Thymus (tissue), 11 donors: ENCODE results near the gene RBM38. TPM values are rescaled to one million over a fixed set of nuclear protein-coding genes. Genes with fewer than 3 reads are reported as not detected.

ENCODE experiments used
- DNase-seq, 9 donors: peaks; one replicate each; pipeline ENCODE4 v3.0.0-alpha.2; 2013; ENCODE audit warnings: low spot score in 9 of 9, low read depth in 6 of 9, missing footprints in 1 of 9
- H3K27ac ChIP-seq, 2 donors: one replicate each; pipeline ENCODE4 v1.5.1; 2013; ENCODE audit warnings: control low read depth in 1 of 2, low read depth in 1 of 2, low read length in 1 of 2, mild to moderate bottlenecking in 1 of 2, moderate library complexity in 1 of 2
- H3K27me3 ChIP-seq, 2 donors: one replicate each; pipeline ENCODE4 v1.5.1; 2013; ENCODE audit warnings: low read length in 1 of 2; ENCODE audit not compliant: control insufficient read depth in 2 of 2, insufficient read depth in 1 of 2
- H3K36me3 ChIP-seq, 2 donors: one replicate each; pipeline ENCODE4 v1.5.1; 2013; ENCODE audit warnings: low read length in 1 of 2, mild to moderate bottlenecking in 1 of 2, moderate library complexity in 1 of 2; ENCODE audit not compliant: control insufficient read depth in 2 of 2, insufficient read depth in 2 of 2
- H3K4me1 ChIP-seq, 2 donors: one replicate each; pipeline ENCODE4 v1.5.1; 2013; ENCODE audit warnings: low read length in 2 of 2; ENCODE audit not compliant: control insufficient read depth in 2 of 2, insufficient read depth in 2 of 2
- H3K4me3 ChIP-seq, 2 donors: one replicate each; pipeline ENCODE4 v1.5.1; 2013; ENCODE audit warnings: low read length in 2 of 2, control low read depth in 1 of 2, mild to moderate bottlenecking in 1 of 2
- H3K9me3 ChIP-seq, 2 donors: one replicate each; pipeline ENCODE4 v1.5.1; 2013; ENCODE audit warnings: low read length in 1 of 2, mild to moderate bottlenecking in 1 of 2; ENCODE audit not compliant: control insufficient read depth in 2 of 2, insufficient read depth in 1 of 2
- WGBS: extraction: QIAGEN DNeasy Blood & Tissue Kit; methylation state at CpG from one replicate; pipeline ENCODE4 v1.1.7; 2013; 5-methylcytosine and 5-hydroxymethylcytosine counted together
- polyA plus RNA-seq: library from polyadenylated mRNA; stranded (reverse); fragments of 200-250 nt; gene quantifications from one replicate; pipeline ENCODE4 v1.2.3, GENCODE V29; 2013
- total RNA-seq: library from RNA; stranded (reverse); fragments of 120-200 nt; gene quantifications from one replicate; pipeline ENCODE4 v1.2.4, GENCODE V29; 2013
- donor health status: healthy.

The RBM38 gene
- total and polyA plus RNA-seq, 2 donors = 49.2 to 84.6 TPM

DNA sequence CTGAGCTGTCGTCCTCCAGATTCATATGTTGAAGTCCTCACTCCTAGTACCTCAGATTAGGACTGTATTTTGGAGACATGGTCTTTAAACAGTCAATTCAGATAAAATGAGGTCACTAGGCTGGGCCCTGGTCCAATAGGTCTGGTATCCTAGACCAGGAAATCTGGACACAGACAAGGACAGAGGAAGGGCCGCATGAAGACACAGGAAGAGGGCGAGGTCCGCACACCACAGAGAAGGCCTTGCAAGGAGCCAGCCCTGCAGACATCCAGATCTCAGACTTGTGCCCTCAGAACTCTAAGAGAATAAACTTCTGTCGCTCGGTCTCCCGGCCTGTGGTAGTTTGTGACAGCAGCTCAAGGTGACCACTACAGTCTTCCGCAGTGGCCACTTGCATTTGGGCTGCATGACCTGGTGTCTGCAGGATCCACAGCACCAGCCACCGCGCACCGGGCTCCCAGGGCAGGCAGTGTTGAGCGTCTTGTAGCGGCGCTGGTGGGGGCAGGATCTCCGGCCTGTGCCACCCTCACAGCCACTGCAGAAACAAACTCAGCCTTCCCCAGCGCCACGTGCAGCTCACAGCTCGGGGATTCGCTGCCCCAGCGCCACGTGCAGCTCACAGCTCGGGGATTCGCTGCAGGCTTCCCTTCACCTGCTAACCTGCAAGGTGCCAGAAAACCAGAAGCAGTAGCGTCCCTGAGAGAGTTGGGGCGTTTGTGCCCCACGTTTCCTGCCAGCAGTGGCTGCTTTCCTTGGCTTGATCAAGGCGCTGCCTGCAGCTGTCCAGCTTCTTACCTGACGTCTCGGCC, 6.0 kb upstream of the RBM38 start:
- peaks cover 0 to 6% of the 10 kb centered on the region in 2 donors for H3K9me3 ChIP-seq
- peaks cover 9 to 21% of the 10 kb centered on the region in 2 donors for H3K36me3 ChIP-seq
- no peak overlapping the region for H3K27ac ChIP-seq
- H3K27me3 ChIP-seq = peaks cover 0 to 9% of the 10 kb centered on the region in 2 donors
- WGBS = 98% methylated on average over 29 of the region's 29 CpGs
- no peak overlapping the region for H3K4me3 ChIP-seq
- H3K4me1 ChIP-seq = peaks cover 10 to 23% of the 10 kb centered on the region in 2 donors
- DNase-seq = no peak

DNA sequence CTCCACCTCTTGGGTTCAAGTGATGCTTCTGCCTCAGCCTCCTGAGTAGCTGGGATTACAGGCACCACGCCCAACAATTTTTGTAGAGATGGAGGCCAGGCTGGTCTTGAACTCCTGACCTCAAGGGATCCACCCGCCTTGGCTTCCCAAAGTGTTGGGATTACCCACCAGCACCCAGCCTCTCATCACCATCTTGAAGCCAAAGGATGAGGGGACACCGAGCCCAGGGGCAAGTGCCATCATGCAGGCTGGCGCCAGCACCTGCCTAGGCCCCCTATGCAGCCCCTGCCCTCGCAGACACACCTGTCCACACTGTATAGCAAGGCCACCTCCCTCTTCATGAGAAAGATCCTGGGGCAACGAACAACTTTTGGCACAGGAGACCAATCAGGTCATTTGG, 5.3 kb upstream of the RBM38 start:
- Histone ChIP-seq H3K4me3 (no peak overlapping the region), H3K27ac (no peak overlapping the region), H3K27me3 (peaks cover 0 to 12% of the 10 kb centered on the region in 2 donors), H3K4me1 (peaks cover 17 to 24% of the 10 kb centered on the region in 2 donors), H3K9me3 (peaks cover 0 to 6% of the 10 kb centered on the region in 2 donors), H3K36me3 (peaks cover 3 to 15% of the 10 kb centered on the region in 2 donors)
- DNase-seq = no peak
- WGBS = 97% methylated on average over 6 of the region's 6 CpGs

DNA sequence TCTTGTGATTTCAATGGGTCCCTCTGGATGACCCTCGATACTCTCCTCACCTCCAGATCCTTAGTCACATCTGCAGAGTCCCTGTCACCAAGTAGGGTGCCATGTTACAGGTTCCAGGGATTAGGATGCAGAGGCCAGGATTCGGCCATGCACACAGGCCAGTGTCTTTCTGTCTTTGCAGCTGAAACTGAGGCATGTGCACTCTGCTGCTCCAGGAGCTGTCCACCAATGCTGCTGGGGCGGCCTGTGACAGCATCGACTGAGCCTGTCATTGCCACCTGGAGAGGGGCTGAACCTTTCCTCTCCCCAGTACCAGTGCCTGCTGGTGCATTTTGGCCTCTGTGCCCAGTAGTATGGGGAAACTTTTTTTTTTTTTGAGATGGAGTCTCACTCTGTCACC, 4.4 kb upstream of the RBM38 start:
- 98% methylated on average over 4 of the region's 4 CpGs for WGBS
- no peak overlapping the region for H3K27ac ChIP-seq
- H3K4me1 ChIP-seq = peaks cover 17 to 21% of the 10 kb centered on the region in 2 donors
- peaks cover 0 to 6% of the 10 kb centered on the region in 2 donors for H3K9me3 ChIP-seq
- DNase-seq = no peak
- H3K27me3 ChIP-seq = peaks cover 0 to 12% of the 10 kb centered on the region in 2 donors
- H3K4me3 ChIP-seq = no peak overlapping the region
- H3K36me3 ChIP-seq = peaks cover 0 to 15% of the 10 kb centered on the region in 2 donors

GRCh38 chr20:57387463-57387862, 3.7 kb upstream of the RBM38 start:
- no peak overlapping the region for H3K27ac ChIP-seq
- no peak overlapping the region for H3K4me3 ChIP-seq
- no peak for DNase-seq
- H3K36me3 ChIP-seq = peaks cover 0 to 15% of the 10 kb centered on the region in 2 donors
- H3K9me3 ChIP-seq = peaks cover 0 to 6% of the 10 kb centered on the region in 2 donors
- H3K4me1 ChIP-seq = peaks cover 17 to 26% of the 10 kb centered on the region in 2 donors
- 96% methylated on average over 8 of the region's 8 CpGs for WGBS
- H3K27me3 ChIP-seq = peaks cover 0 to 12% of the 10 kb centered on the region in 2 donors

DNA sequence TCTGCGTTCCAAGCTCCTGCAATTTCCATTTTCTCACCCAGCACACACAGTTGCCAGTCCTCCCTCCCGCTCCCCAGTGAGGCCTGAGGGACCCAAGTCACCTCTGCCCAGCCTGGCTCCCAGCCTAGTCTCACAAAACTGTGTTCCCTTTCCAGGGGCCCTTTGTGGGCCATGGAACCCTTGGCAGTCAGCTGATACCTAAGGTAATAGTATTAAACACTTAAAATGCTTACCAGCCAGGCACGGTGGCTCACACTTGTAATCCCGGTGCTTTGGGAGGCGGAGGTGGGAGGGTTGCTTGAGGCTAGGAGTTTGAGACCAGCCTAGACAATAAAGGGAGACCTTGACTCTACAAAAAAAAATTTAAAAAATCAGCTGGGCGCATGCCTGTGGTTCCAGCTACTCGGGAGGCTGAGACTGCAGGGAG, 3.2 kb upstream of the RBM38 start:
- peaks cover 0 to 12% of the 10 kb centered on the region in 2 donors for H3K27me3 ChIP-seq
- no peak for DNase-seq
- peaks cover 0 to 17% of the 10 kb centered on the region in 2 donors for H3K36me3 ChIP-seq
- peaks cover 18 to 31% of the 10 kb centered on the region in 2 donors for H3K4me1 ChIP-seq
- 98% methylated on average over 7 of the region's 7 CpGs for WGBS
- H3K9me3 ChIP-seq = peaks cover 0 to 6% of the 10 kb centered on the region in 2 donors
- H3K4me3 ChIP-seq = no peak overlapping the region
- no peak overlapping the region for H3K27ac ChIP-seq

- peak in 5 of 9 donors; percentile 26 to 77 (median 48) for DNase-seq
- H3K27me3 ChIP-seq = peaks cover 0 to 12% of the 10 kb centered on the region in 2 donors
- peaks cover 11 to 29% of the 10 kb centered on the region in 2 donors for H3K36me3 ChIP-seq
- WGBS = 7% methylated on average over 57 of the region's 57 CpGs
- peaks cover 0 to 6% of the 10 kb centered on the region in 2 donors for H3K9me3 ChIP-seq
- H3K4me1 ChIP-seq = peaks cover 30 to 43% of the 10 kb centered on the region in 2 donors
- peak overlapping the region; percentile 69 to 80 for H3K27ac ChIP-seq
- peak overlapping the region; percentile 35 to 74 for H3K4me3 ChIP-seq
These were observed 2.1 kb upstream of the RBM38 start for GRCh38 chr20:57388953-57389694.

GRCh38 chr20:57389695-57390603, 1.2 kb upstream of the RBM38 start:
- H3K36me3 ChIP-seq = peaks cover 19 to 32% of the 10 kb centered on the region in 2 donors
- DNase-seq = peak in 5 of 9 donors; percentile 31 to 66 (median 40)
- peaks cover 0 to 12% of the 10 kb centered on the region in 2 donors for H3K27me3 ChIP-seq
- peaks cover 38 to 51% of the 10 kb centered on the region in 2 donors for H3K4me1 ChIP-seq
- WGBS = 8% methylated on average over 52 of the region's 52 CpGs
- H3K4me3 ChIP-seq = peak overlapping the region; percentile 35 to 74
- peaks cover 0 to 6% of the 10 kb centered on the region in 2 donors for H3K9me3 ChIP-seq
- peak overlapping the region; percentile 69 to 80 for H3K27ac ChIP-seq

DNA sequence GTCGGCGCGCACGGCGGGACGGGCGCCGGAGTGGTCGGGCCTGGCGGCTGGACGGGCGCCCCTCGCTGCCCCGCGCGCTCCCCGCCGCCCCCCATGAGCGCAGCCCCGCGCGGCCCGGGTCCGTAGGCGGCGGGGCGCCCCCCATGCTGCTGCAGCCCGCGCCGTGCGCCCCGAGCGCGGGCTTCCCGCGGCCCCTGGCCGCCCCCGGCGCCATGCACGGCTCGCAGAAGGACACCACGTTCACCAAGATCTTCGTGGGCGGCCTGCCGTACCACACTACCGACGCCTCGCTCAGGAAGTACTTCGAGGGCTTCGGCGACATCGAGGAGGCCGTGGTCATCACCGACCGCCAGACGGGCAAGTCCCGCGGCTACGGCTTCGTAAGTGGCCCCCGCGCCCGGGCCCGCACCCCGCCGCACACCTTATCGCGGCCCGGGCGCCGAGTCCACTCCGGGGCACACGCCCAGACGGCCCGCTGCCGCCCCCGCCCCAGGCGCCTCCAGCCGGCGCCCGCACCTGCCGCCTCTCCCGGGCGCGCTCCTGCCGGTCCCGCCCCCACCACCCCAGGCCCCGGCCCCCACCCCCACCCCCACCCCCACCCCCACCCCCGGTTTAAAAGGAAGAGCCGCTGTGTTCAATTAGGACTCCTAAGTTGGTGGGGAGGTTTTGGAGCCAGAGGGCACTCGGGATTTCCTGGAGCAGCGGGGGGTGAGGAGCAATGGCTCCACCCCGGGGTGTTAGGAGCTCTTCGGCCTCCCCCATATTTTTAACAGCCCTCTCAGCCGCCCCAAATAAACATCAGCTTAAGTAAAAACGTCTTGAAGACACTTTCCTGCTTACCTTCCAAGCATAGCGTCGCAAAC, 474 bp downstream of the RBM38 start:
- Histone ChIP-seq H3K27ac (peak overlapping the region; percentile 95 to 96), H3K36me3 (peaks cover 36 to 40% of the 10 kb centered on the region in 2 donors), H3K4me1 (peaks cover 50 to 65% of the 10 kb centered on the region in 2 donors), H3K9me3 (peaks cover 0 to 3% of the 10 kb centered on the region in 2 donors), H3K4me3 (peak overlapping the region; percentile 74 to 97), H3K27me3 (peaks cover 0 to 12% of the 10 kb centered on the region in 2 donors)
- WGBS = 2% methylated on average over 95 of the region's 98 CpGs
- DNase-seq = peak in 4 of 9 donors; percentile 23 to 55 (median 36)
